Mucosa of descending colon (tissue), 3 donors: Measurements from ENCODE around the gene TBC1D23. TPM values are rescaled to one million over a fixed set of nuclear protein-coding genes. Genes with fewer than 3 reads are reported as not detected.
"Not testable (repeated sequence)": the region's sequence is repeated elsewhere in the genome, so short reads cannot be mapped to it uniquely, and the experiment has no call there.

Experiments
- ATAC-seq: fragments of 200-7000 bp; cut with Tn5 transposase; one replicate; pipeline ENCODE4 v1.9.1; 2020; ENCODE audit warnings: mild to moderate bottlenecking, moderate library complexity
- DNase-seq, 3 donors: peaks; one replicate each; pipeline ENCODE4 v3.0.0-alpha.2; 2020
- H3K36me3 ChIP-seq: fragments of 200-600 bp; one replicate; pipeline ENCODE4 v1.8.0; 2021; ENCODE audit warnings: low read depth, mild to moderate bottlenecking
- H3K4me1 ChIP-seq: fragments of 200-600 bp; one replicate; pipeline ENCODE4 v1.8.0; 2021; ENCODE audit warnings: low read depth, mild to moderate bottlenecking
- H3K4me3 ChIP-seq: fragments of 200-600 bp; one replicate; pipeline ENCODE4 v1.8.0; 2021; ENCODE audit warnings: mild to moderate bottlenecking
- H3K9me3 ChIP-seq: fragments of 200-600 bp; one replicate; pipeline ENCODE4 v1.8.0; 2021; ENCODE audit warnings: mild to moderate bottlenecking
- CTCF ChIP-seq: fragments of 200-600 bp; IDR thresholded peaks from one replicate; pipeline ENCODE4 v1.8.0; 2022; ENCODE audit warnings: antibody characterized with exemption, mild to moderate bottlenecking
- intact Hi-C, 2 donors: fragments of 100-400 bp; cut with DNase I in 1 of 2; cut with micrococcal nuclease in 1 of 2; formaldehyde crosslinking; loops; one replicate each; pipeline versions ENCODE4 v1.11.0 to v1.11.1; 2022; cut with DNase I, micrococcal nuclease
- total RNA-seq, 3 donors: library from RNA; stranded (reverse); fragmentation: NEBNext Ultra II Directional in 2 of 3; extraction: Animal tissue kit (Norgen Biotek cat#: 25700) in 2 of 3; gene quantifications; one replicate each; pipeline versions ENCODE4 v1.2.1 to v1.2.4, GENCODE V29; 2021 to 2023
- donor health status: DM: no; HTN: no; CAD: no; lungs with moderate emphysema.
- donor health status: DM: no; HTN: no; CAD: no.
- donor health status: DM: no; HTN: yes; CAD: no.

TBC1D23 gene
- total RNA-seq, 3 donors from 2014 or later, result 43.5 to 45.6 (median 44.0) TPM

DNA sequence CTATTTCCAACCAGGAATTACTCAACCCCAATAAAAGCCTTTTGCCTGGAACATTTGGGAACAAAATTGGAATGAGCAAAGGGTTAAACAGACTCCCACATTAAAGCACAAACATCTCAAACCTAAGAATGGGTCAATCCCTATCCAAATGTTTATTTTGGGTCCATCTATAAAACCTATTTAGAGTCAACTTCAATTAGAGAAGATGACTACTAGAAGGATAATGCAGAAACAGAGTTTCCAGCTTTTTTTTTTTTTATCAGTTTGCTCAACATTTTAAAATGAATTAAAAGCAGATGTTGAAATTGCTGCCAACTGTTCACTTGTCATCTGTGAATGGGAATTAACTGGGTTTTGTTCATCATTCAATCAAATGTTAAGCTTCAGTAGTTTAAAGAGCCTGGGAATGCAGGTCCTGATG is 4.1 kb upstream of the TBC1D23 start:
- Histone ChIP-seq H3K36me3 (no peaks in the 10 kb centered on the region), H3K4me1 (peaks cover 4% of the 10 kb centered on the region), H3K9me3 (no peaks in the 10 kb centered on the region), H3K4me3 (no peak overlapping the region)
- intact Hi-C loops, result loop anchor here (5.0 to 10.0 kb wide), 4 partner anchors 182 to 414 kb away; no protein-coding TSS in a partner anchor
- ATAC-seq (no peak), DNase-seq (no peak)
- no peak for TF ChIP-seq CTCF

GRCh38 chr3:100257586-100257985 is 3.2 kb upstream of the TBC1D23 start:
- no peak for DNase-seq
- H3K36me3 ChIP-seq, result no peaks in the 10 kb centered on the region
- intact Hi-C loops, result loop anchor here (5.0 to 10.0 kb wide), 4 partner anchors 183 to 415 kb away; no protein-coding TSS in a partner anchor
- no peak for ATAC-seq
- TF ChIP-seq CTCF, result no peak
- H3K4me3 ChIP-seq, result no peak overlapping the region
- peaks cover 10% of the 10 kb centered on the region for H3K4me1 ChIP-seq
- no peaks in the 10 kb centered on the region for H3K9me3 ChIP-seq

- peaks cover 26% of the 10 kb centered on the region for H3K4me1 ChIP-seq
- DNase-seq (peak; percentile 19 to 65 (median 43)), ATAC-seq (no peak)
- H3K36me3 ChIP-seq, result no peaks in the 10 kb centered on the region
- no peak for TF ChIP-seq CTCF
- intact Hi-C loops, result no loop called here
- H3K4me3 ChIP-seq, result peak overlapping the region; percentile 98
- H3K9me3 ChIP-seq, result no peaks in the 10 kb centered on the region
Measured at GRCh38 chr3:100260081-100260684, 609 bp upstream of the TBC1D23 start.

- intact Hi-C loops, result no loop called here
- DNase-seq, result no peak
- Histone ChIP-seq H3K4me3 (peak overlapping the region; percentile 98), H3K9me3 (no peaks in the 10 kb centered on the region), H3K4me1 (peaks cover 28% of the 10 kb centered on the region), H3K36me3 (no peaks in the 10 kb centered on the region)
- no peak for TF ChIP-seq CTCF
- no peak for ATAC-seq
Measured at GRCh38 chr3:100261485-100261903, 702 bp downstream of the TBC1D23 start.

DNA sequence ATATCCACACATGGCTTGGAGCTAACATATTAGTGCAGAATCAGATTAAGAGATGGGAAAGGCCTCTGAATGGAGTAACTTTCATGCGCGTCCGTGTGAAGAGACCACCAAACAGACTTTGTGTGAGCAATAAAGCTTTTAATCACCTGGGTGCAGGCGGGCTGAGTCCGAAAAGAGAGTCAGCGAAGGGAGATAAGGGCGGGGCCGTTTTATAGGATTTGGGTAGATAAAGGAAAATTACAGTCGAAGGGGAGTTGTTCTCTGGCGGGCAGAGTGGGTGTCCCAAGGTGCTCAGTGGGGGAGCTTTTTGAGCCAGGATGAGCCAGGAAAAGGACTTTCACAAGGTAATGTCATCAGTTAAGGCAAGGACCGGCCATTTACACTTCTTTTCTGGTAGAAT is 2.1 kb downstream of the TBC1D23 start:
- H3K4me3 ChIP-seq, DNase-seq, H3K9me3 ChIP-seq, intact Hi-C loops, H3K36me3 ChIP-seq, ATAC-seq: not testable (repeated sequence)
- peaks cover 28% of the 10 kb centered on the region for H3K4me1 ChIP-seq

DNA sequence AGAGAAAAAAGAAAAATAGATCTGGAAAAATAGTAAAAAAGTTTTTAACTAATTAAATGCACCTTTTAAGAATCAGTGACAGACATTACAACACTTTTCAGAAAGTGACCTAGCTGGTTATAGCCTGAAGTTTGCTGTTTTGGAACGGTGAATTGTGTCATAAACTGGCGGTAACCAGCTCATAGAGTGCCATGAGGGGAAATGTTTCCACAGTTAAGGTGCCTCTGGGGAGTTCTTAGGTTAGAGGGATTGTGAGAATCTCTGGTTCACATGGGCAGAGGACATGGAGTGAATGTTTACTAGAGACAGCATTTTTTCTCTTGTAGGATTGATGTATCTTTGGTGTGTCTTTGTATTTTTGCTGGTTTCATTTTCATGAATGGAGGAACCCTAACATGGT is 2.8 kb downstream of the TBC1D23 start:
- ATAC-seq (no peak), DNase-seq (no peak)
- Histone ChIP-seq H3K4me3 (no peak overlapping the region), H3K4me1 (peaks cover 28% of the 10 kb centered on the region), H3K9me3 (no peaks in the 10 kb centered on the region), H3K36me3 (no peaks in the 10 kb centered on the region)
- TF ChIP-seq CTCF, result no peak
- intact Hi-C loops, result no loop called here
